ENCODE results near the gene SPAG5. TPM values are rescaled to one million over a fixed set of nuclear protein-coding genes. Genes with fewer than 3 reads are reported as not detected.

Gene SPAG5
- total and polyA plus RNA-seq, 8 donors, result 9.5 to 91.5 (median 51.6) TPM

- ATAC-seq (no peak), DNase-seq (no peak)
- no peak overlapping the region for H3K4me3 ChIP-seq
- intact Hi-C loops (cut with DNase I), result loop anchor here in 1 of 2 donors (5.0 kb wide), 1 partner anchor 57 kb away; no protein-coding TSS in a partner anchor
- peaks cover 0 to 61% of the 10 kb centered on the region in 2 donors for H3K36me3 ChIP-seq
- no peak for TF ChIP-seq CTCF (IDR thresholded peaks at IDR 0.05)
- H3K27ac ChIP-seq, result no peak overlapping the region
- H3K27me3 ChIP-seq, result no peaks in the 10 kb centered on the region
- H3K4me1 ChIP-seq, result peaks cover 0 to 30% of the 10 kb centered on the region in 2 donors
- H3K9me3 ChIP-seq, result no peaks in the 10 kb centered on the region
Measured at GRCh38 chr17:28554565-28554964, 44.3 kb downstream of the SPAG5 start.

GRCh38 chr17:28553000-28553505 lies 45.8 kb downstream of the SPAG5 start:
- H3K27ac ChIP-seq, result no peak overlapping the region
- H3K4me1 ChIP-seq, result peaks cover 0 to 45% of the 10 kb centered on the region in 2 donors
- DNase-seq, result no peak
- no peaks in the 10 kb centered on the region for H3K9me3 ChIP-seq
- intact Hi-C loops (cut with DNase I), result loop anchor here in 1 of 2 donors (5.0 kb wide), 1 partner anchor 56 kb away; no protein-coding TSS in a partner anchor
- no peak for TF ChIP-seq CTCF (IDR thresholded peaks at IDR 0.05)
- ATAC-seq, result no peak
- H3K4me3 ChIP-seq, result peak overlapping the region in 1 of 2 donors; percentile 93
- no peaks in the 10 kb centered on the region for H3K27me3 ChIP-seq
- peaks cover 0 to 46% of the 10 kb centered on the region in 2 donors for H3K36me3 ChIP-seq

GRCh38 chr17:28552176-28552999 lies 46.4 kb downstream of the SPAG5 start, which contains the start of gene UNC119:
Gene UNC119, minus strand, starts transcription at chr17:28552624. Its CDS starts 67 bp downstream, at chr17:28552557.
- peak within 1 kb of the TSS in 1 of 2 donors; percentile 77 for H3K27ac ChIP-seq
- intact Hi-C loops (cut with DNase I), result loop anchor here in 1 of 2 donors (5.0 kb wide), 1 partner anchor 55 kb away; no protein-coding TSS in a partner anchor
- peaks cover 0 to 49% of the 10 kb centered on the region in 2 donors for H3K4me1 ChIP-seq
- H3K9me3 ChIP-seq, result no peaks in the 10 kb centered on the region
- peaks cover 0 to 39% of the 10 kb centered on the region in 2 donors for H3K36me3 ChIP-seq
- peak; percentile 95 for ATAC-seq
- TF ChIP-seq CTCF (IDR thresholded peaks at IDR 0.05), result no peak
- H3K27me3 ChIP-seq, result no peaks in the 10 kb centered on the region
- peak within 1 kb of the TSS; percentile 93 to 98 for H3K4me3 ChIP-seq
- peak; percentile 72 to 98 (median 84) for DNase-seq

GRCh38 chr17:28551421-28552175 lies 47.2 kb downstream of the SPAG5 start:
- DNase-seq (peak in 1 of 4 donors; percentile 26), ATAC-seq (peak; percentile 22)
- peak overlapping the region in 1 of 2 donors; percentile 77 for H3K27ac ChIP-seq
- intact Hi-C loops (cut with DNase I), result loop anchor here in 1 of 2 donors (5.0 kb wide), 1 partner anchor 54 kb away; no protein-coding TSS in a partner anchor
- no peaks in the 10 kb centered on the region for H3K9me3 ChIP-seq
- no peak for TF ChIP-seq CTCF (IDR thresholded peaks at IDR 0.05)
- H3K36me3 ChIP-seq, result peaks cover 0 to 39% of the 10 kb centered on the region in 2 donors
- peaks cover 0 to 53% of the 10 kb centered on the region in 2 donors for H3K4me1 ChIP-seq
- H3K27me3 ChIP-seq, result no peaks in the 10 kb centered on the region
- H3K4me3 ChIP-seq, result peak overlapping the region; percentile 93 to 98

Measured in left lung (tissue), 10 donors.